Measurements from ENCODE around the gene P2RY2.

DNA sequence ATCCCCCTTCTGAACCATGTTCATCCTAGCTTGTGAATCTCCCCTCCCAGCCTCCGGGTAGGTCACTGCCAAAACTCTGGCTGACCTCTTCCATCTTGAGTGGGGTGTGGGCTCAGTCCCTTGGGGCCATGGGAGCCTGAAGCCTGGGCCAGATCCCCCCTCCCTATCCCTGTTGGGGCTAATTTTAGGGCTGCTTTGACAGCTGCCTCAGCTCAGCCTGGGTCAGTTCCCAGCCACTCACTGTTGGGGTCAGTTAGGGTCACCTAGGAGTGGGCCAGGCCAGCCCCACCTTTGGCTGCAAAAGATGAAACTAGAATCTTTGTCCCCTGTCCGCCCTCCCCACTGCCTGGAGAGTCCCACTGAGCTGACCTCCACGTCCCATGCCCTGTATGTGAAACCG lies 29.8 kb upstream of the P2RY2 start:
- TF ChIP-seq PAX5 (IDR thresholded peaks at IDR 0.05; ENCODE audit: borderline replicate concordance, low read depth, low read length) (no peak), E4F1 (IDR thresholded peaks at IDR 0.05; ENCODE audit: borderline replicate concordance, partially characterized antibody) (no peak), TCF12 (IDR thresholded peaks at IDR 0.05; ENCODE audit: low read depth, low read length) (no peak), ZBTB33 (IDR thresholded peaks at IDR 0.05) (no peak), TBL1XR1 (IDR thresholded peaks at IDR 0.05; ENCODE audit: low read depth, low read length) (no peak), ATF2 (IDR thresholded peaks at IDR 0.05; ENCODE audit: low read length) (no peak)
- TF ChIP-seq, protein P1, sequence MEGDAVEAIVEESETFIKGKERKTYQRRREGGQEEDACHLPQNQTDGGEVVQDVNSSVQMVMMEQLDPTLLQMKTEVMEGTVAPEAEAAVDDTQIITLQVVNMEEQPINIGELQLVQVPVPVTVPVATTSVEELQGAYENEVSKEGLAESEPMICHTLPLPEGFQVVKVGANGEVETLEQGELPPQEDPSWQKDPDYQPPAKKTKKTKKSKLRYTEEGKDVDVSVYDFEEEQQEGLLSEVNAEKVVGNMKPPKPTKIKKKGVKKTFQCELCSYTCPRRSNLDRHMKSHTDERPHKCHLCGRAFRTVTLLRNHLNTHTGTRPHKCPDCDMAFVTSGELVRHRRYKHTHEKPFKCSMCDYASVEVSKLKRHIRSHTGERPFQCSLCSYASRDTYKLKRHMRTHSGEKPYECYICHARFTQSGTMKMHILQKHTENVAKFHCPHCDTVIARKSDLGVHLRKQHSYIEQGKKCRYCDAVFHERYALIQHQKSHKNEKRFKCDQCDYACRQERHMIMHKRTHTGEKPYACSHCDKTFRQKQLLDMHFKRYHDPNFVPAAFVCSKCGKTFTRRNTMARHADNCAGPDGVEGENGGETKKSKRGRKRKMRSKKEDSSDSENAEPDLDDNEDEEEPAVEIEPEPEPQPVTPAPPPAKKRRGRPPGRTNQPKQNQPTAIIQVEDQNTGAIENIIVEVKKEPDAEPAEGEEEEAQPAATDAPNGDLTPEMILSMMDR (IDR thresholded peaks at IDR 0.05 in 2 of 3, conservative IDR thresholded peaks at IDR 0.05 in 1 of 3; ENCODE audit: control insufficient read depth in 2 of 3, extremely low read depth in 1 of 3, insufficient read depth in 1 of 3, low read depth in 3 of 3, low read length in 3 of 3) = no peak

All from GM12878 (cell line).